Mesothelial cell of epicardium (in vitro differentiated cells): ENCODE data around the gene MTUS2. TPM values are rescaled to one million over a fixed set of nuclear protein-coding genes. Genes with fewer than 3 reads are reported as not detected.
A peak's percentile ranks its signal among the peaks of the same experiment; 100 is the strongest.

Experiments
- DNase-seq, 2 experiments: peaks; one replicate each; pipeline ENCODE4 v3.0.0; 2021; ENCODE audit warnings: low spot score in 2 of 2; ENCODE audit not compliant: unreplicated experiment in 2 of 2
- H3K27ac Mint-ChIP-seq: 2 replicates; pipeline ENCODE4 v1.8.0; 2021; ENCODE audit warnings: mixed read lengths
- H3K27me3 Mint-ChIP-seq: 2 replicates; pipeline ENCODE4 v1.8.0; 2021; ENCODE audit warnings: low read depth, mixed read lengths
- H3K36me3 Mint-ChIP-seq: 2 replicates; pipeline ENCODE4 v1.8.0; 2021; ENCODE audit warnings: mixed read lengths
- H3K4me1 Mint-ChIP-seq: 2 replicates; pipeline ENCODE4 v1.8.0; 2021; ENCODE audit warnings: mixed read lengths
- H3K4me3 Mint-ChIP-seq: 2 replicates; pipeline ENCODE4 v1.8.0; 2021; ENCODE audit warnings: mild to moderate bottlenecking, moderate library complexity, mixed read lengths
- H3K9me3 Mint-ChIP-seq: 2 replicates; pipeline ENCODE4 v1.8.0; 2021; ENCODE audit warnings: mixed read lengths
- total RNA-seq: library from RNA; stranded (reverse); gene quantifications from 3 replicates; pipeline ENCODE4 v1.2.1, GENCODE V29; 2021
- TF ChIP-seq, protein P1 (sequence below): fragments of 200-600 bp; sonication (generic); IDR thresholded peaks from one replicate; pipeline ENCODE4 v1.5.0; 2021; ENCODE audit warnings: antibody characterized with exemption; ENCODE audit not compliant: unreplicated experiment

MTUS2 gene
- total RNA-seq, 1 donor from 2014 or later: 1.4 TPM

DNA sequence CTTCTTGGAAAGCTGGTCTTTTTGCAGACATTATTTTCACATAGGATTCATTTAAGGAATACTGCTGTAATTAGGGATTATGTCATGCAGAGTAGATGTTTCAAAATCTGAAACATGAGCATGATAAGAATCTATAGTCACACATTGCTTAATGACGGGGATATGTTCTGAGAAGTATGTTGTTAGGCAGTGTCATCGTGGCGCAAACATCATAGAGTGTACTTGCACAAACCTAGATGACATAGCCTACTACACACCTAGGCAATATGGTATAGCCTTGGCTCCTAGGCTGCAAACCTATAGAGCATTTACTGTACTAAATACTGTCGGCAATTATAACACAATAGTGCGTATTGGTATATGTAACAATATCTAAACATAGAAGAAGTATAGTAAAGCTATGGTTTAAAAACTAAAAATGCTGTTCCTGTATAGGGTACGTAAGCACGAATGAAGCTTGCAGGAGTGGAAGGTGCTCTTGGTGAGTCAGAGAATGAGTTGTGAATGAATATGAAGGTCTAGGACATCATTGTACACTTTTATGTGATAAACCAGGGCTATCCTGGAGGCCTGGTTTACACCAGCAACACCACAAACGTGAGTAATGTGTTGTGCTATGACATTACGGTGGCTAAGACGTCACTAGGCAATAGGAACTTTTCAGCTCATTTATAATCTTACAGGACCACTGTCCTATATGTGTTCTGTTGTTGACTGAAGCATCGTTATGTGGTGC is 283.1 kb downstream of the MTUS2 start:
- no peak for DNase-seq
- Mint-ChIP-seq H3K27me3 (peaks cover 1% of the 10 kb centered on the region), H3K9me3 (no peaks in the 10 kb centered on the region)

GRCh38 chr13:29104461-29104860 is 284.3 kb downstream of the MTUS2 start:
- H3K27me3 Mint-ChIP-seq: no peaks in the 10 kb centered on the region
- no peaks in the 10 kb centered on the region for H3K36me3 Mint-ChIP-seq
- TF ChIP-seq, protein P1, sequence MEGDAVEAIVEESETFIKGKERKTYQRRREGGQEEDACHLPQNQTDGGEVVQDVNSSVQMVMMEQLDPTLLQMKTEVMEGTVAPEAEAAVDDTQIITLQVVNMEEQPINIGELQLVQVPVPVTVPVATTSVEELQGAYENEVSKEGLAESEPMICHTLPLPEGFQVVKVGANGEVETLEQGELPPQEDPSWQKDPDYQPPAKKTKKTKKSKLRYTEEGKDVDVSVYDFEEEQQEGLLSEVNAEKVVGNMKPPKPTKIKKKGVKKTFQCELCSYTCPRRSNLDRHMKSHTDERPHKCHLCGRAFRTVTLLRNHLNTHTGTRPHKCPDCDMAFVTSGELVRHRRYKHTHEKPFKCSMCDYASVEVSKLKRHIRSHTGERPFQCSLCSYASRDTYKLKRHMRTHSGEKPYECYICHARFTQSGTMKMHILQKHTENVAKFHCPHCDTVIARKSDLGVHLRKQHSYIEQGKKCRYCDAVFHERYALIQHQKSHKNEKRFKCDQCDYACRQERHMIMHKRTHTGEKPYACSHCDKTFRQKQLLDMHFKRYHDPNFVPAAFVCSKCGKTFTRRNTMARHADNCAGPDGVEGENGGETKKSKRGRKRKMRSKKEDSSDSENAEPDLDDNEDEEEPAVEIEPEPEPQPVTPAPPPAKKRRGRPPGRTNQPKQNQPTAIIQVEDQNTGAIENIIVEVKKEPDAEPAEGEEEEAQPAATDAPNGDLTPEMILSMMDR: no peak
- DNase-seq: no peak
- peaks cover 19% of the 10 kb centered on the region for H3K4me1 Mint-ChIP-seq
- H3K9me3 Mint-ChIP-seq: no peaks in the 10 kb centered on the region
- no peak overlapping the region for H3K4me3 Mint-ChIP-seq
- H3K27ac Mint-ChIP-seq: no peak overlapping the region

More for the DNA sequence above, 283.1 kb downstream of the MTUS2 start:
- TF ChIP-seq, protein P1: no peak
- Mint-ChIP-seq H3K4me3 (no peak overlapping the region), H3K4me1 (peaks cover 16% of the 10 kb centered on the region), H3K36me3 (no peaks in the 10 kb centered on the region), H3K27ac (no peak overlapping the region)

DNA sequence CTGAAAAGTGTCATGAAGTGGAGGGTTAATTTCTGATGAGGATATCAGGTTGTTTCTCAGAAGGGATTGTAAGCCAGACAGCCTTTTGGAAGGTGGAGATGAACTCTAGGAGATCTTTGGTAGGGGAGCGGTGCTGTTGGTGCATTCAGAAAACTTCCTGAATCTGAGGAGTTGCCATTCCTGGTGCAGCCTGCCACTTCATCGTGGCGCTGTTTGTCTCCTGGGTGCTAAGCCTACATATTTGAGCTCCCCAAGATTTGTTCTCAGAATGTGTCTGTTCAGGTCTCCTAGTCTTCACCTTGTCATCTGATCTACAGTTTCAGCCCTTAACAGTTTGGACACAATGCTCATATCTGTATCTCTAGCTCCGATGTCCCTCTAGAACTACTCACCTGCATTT is 285.6 kb downstream of the MTUS2 start:
- DNase-seq: no peak
- H3K36me3 Mint-ChIP-seq: no peaks in the 10 kb centered on the region
- no peaks in the 10 kb centered on the region for H3K9me3 Mint-ChIP-seq
- no peak overlapping the region for H3K27ac Mint-ChIP-seq
- H3K27me3 Mint-ChIP-seq: no peaks in the 10 kb centered on the region
- peaks cover 19% of the 10 kb centered on the region for H3K4me1 Mint-ChIP-seq
- H3K4me3 Mint-ChIP-seq: no peak overlapping the region
- TF ChIP-seq, protein P1: no peak

GRCh38 chr13:29106651-29107050 is 286.5 kb downstream of the MTUS2 start:
- Mint-ChIP-seq H3K4me3 (no peak overlapping the region), H3K36me3 (no peaks in the 10 kb centered on the region), H3K27me3 (no peaks in the 10 kb centered on the region), H3K9me3 (no peaks in the 10 kb centered on the region), H3K4me1 (peaks cover 19% of the 10 kb centered on the region), H3K27ac (peak overlapping the region; percentile 60)
- no peak for DNase-seq
- TF ChIP-seq, protein P1: no peak

DNA sequence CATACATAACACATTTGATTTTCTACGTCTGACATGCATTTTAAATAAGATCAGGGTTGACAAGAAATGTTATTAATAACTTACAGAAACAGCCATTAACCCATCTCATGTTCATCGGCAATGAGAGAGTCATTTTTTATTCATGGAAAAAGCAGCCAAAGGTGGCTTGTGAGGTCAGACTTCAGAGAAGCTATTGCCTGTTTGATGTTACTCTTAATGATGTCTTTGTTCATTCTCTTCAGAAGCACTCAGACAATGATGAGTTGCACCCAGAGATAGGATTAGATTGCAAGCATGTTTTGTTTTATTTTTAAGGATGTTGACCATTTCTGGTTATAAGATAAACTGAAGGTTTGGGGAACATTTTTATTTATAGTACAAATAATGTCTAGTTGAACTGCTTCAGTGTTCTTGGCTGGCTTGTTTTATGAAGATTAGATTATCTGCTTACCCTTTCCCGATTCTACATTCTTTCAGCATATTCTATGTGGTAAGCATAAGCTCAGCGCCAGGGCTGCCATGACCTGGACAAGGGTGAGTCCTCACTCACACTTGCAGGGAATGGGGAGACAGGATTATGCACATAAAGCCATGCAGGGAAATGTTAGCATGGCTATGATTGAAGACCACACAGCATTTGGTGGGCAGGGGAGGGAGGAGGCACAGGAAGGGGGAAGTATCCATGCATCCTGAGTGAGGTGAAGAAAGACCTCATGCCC is 288.1 kb downstream of the MTUS2 start:
- TF ChIP-seq, protein P1: no peak
- Mint-ChIP-seq H3K27ac (peak overlapping the region; percentile 3), H3K4me1 (peaks cover 19% of the 10 kb centered on the region), H3K27me3 (no peaks in the 10 kb centered on the region), H3K36me3 (no peaks in the 10 kb centered on the region), H3K9me3 (no peaks in the 10 kb centered on the region), H3K4me3 (no peak overlapping the region)
- DNase-seq: no peak
